B cell (primary cell): ENCODE results near the gene HEPACAM. TPM values are rescaled to one million over a fixed set of nuclear protein-coding genes. Genes with fewer than 3 reads are reported as not detected.

ENCODE experiments used
- ATAC-seq: fragments of 200-7000 bp; cut with Tn5 transposase; one replicate; pipeline ENCODE4 v1.10.0; 2021; ENCODE audit warnings: low read depth, mild to moderate bottlenecking, moderate number of reproducible peaks, moderate library complexity
- CTCF ChIA-PET: fragments of 350-600 bp; sonication (Branson Sonifier 250); formaldehyde crosslinking; loops from one replicate; lab custom pipeline; 2021; ENCODE audit warnings: antibody characterized with exemption, inconsistent platforms; lab: Charles Lee
- POLR2A ChIA-PET: fragments of 350-600 bp; sonication (Branson Sonifier 250); formaldehyde crosslinking; loops from one replicate; lab custom pipeline; 2021; ENCODE audit warnings: antibody characterized with exemption; lab: Charles Lee
- DNase-seq: peaks from one replicate; pipeline ENCODE4 v3.0.0; 2013
- H2AFZ ChIP-seq: 2 replicates; pipeline ENCODE4 v1.6.1; 2012; ENCODE audit warnings: mild to moderate bottlenecking, low read depth, low read length; ENCODE audit not compliant: insufficient read depth, poor library complexity, severe bottlenecking
- H3K27ac ChIP-seq, 2 donors: 1 replicate in 1 of 2; 2 replicates in 1 of 2; pipeline ENCODE4 v1.5.1; 2012 to 2013; ENCODE audit warnings: low read length in 2 of 2, mild to moderate bottlenecking in 2 of 2, moderate library complexity in 1 of 2
- H3K27me3 ChIP-seq, 4 experiments: fragments of 200-600 bp in 1 of 4; sonication (generic) in 1 of 4; replicated peaks in 1 of 4; 1 replicate in 2 of 4; 2 replicates in 2 of 4; pipeline versions ENCODE4 v1.6.1 to v1.7.0; 2013 to 2016; ENCODE audit warnings: low read length in 3 of 4, mild to moderate bottlenecking in 2 of 4, mixed read lengths in 1 of 4, moderate library complexity in 1 of 4; ENCODE audit not compliant: insufficient read depth in 4 of 4, control insufficient read depth in 3 of 4; ENCODE audit errors: control extremely low read depth in 1 of 4
- H3K36me3 ChIP-seq, 2 experiments: replicated peaks in 1 of 2; 1 replicate in 1 of 2; 2 replicates in 1 of 2; pipeline versions ENCODE4 v1.6.1 to v1.7.1; 2013; ENCODE audit warnings: low read length in 1 of 2; ENCODE audit not compliant: insufficient read depth in 2 of 2, control insufficient read depth in 1 of 2; ENCODE audit errors: control extremely low read depth in 1 of 2, extremely low read depth in 1 of 2
- H3K4me1 ChIP-seq, 2 donors: fragments of 200-600 bp in 1 of 2; sonication (generic) in 1 of 2; 1 replicate in 1 of 2; 2 replicates in 1 of 2; pipeline versions ENCODE4 v1.5.1 to v1.6.1; 2013 to 2017; ENCODE audit warnings: low read length in 2 of 2; ENCODE audit not compliant: control insufficient read depth in 2 of 2, insufficient read depth in 2 of 2
- H3K4me2 ChIP-seq: replicated peaks from 2 replicates; pipeline ENCODE3; 2012; ENCODE audit warnings: mild to moderate bottlenecking, low read depth, low read length; ENCODE audit not compliant: poor library complexity, severe bottlenecking
- H3K4me3 ChIP-seq, 5 experiments: fragments of 200-600 bp in 1 of 5; sonication (generic) in 1 of 5; 1 replicate in 3 of 5; 2 replicates in 2 of 5; pipeline versions ENCODE4 v1.5.1 to v1.7.0; 2011 to 2016; ENCODE audit warnings: low read length in 4 of 5, mild to moderate bottlenecking in 4 of 5, low read depth in 2 of 5, control low read depth in 1 of 5, moderate library complexity in 1 of 5; ENCODE audit not compliant: insufficient read depth in 1 of 5; ENCODE audit errors: control extremely low read depth in 1 of 5, extremely low read depth in 1 of 5
- H3K79me2 ChIP-seq: fragments of 200-600 bp; sonication (generic); one replicate; pipeline ENCODE4 v1.6.0; 2016; ENCODE audit warnings: low read length; ENCODE audit not compliant: control insufficient read depth, insufficient read depth
- H3K9ac ChIP-seq: fragments of 200-600 bp; sonication (generic); 2 replicates; pipeline ENCODE4 v1.6.1; 2017; ENCODE audit warnings: mild to moderate bottlenecking, low read length, moderate library complexity
- H3K9me3 ChIP-seq, 3 donors: one replicate each; pipeline versions ENCODE4 v1.6.1 to v1.7.1; 2013; ENCODE audit warnings: low read length in 2 of 3; ENCODE audit not compliant: control insufficient read depth in 2 of 3, insufficient read depth in 1 of 3; ENCODE audit errors: control extremely low read depth in 1 of 3
- H4K20me1 ChIP-seq: 2 replicates; pipeline ENCODE4 v1.6.0; 2012; ENCODE audit warnings: mild to moderate bottlenecking, low read length; ENCODE audit not compliant: insufficient read depth, control insufficient read depth, poor library complexity, severe bottlenecking
- H3K27ac Mint-ChIP-seq: one replicate; pipeline ENCODE4 v1.8.0; 2021; ENCODE audit warnings: mixed read lengths
- H3K27me3 Mint-ChIP-seq: one replicate; pipeline ENCODE4 v1.8.0; 2021; ENCODE audit warnings: mixed read lengths
- H3K4me1 Mint-ChIP-seq: one replicate; pipeline ENCODE4 v1.8.0; 2021; ENCODE audit warnings: mixed read lengths
- H3K4me3 Mint-ChIP-seq: one replicate; pipeline ENCODE4 v1.8.0; 2021; ENCODE audit warnings: mixed read lengths
- H3K9me3 Mint-ChIP-seq: one replicate; pipeline ENCODE4 v1.8.0; 2022; ENCODE audit warnings: mixed read lengths; ENCODE audit not compliant: insufficient read depth
- CTCF ChIP-seq: fragments of 200-600 bp; IDR thresholded peaks from one replicate; pipeline ENCODE4 v1.8.0; 2022; ENCODE audit warnings: antibody characterized with exemption, mild to moderate bottlenecking
- EZH2 ChIP-seq: IDR thresholded peaks from 2 replicates; pipeline ENCODE4 v1.6.1; 2012; ENCODE audit warnings: borderline replicate concordance, low read depth, mild to moderate bottlenecking, moderate library complexity, low read length; ENCODE audit not compliant: insufficient read depth, poor library complexity, severe bottlenecking
- WGBS: methylation state at CpG from one replicate; pipeline ENCODE4 v1.1.5; 2013; ENCODE audit warnings: missing lambda C conversion rate; ENCODE audit not compliant: insufficient coverage; 5-methylcytosine and 5-hydroxymethylcytosine counted together
- intact Hi-C: fragments of 100-400 bp; cut with micrococcal nuclease; formaldehyde crosslinking; loops from one replicate; pipeline ENCODE4 v1.10.0; 2022
- polyA plus RNA-seq: library from polyadenylated mRNA; depleted of rRNA; stranded (reverse); fragments of >200 nt; gene quantifications from 2 replicates; pipeline ENCODE4 v1.2.3, GENCODE V29; 2012
- total RNA-seq, 2 donors: library from RNA; stranded (reverse); fragments of 120-200 nt in 1 of 2; gene quantifications; 1 replicate in 1 of 2; 2 replicates in 1 of 2; pipeline versions ENCODE4 v1.2.3 to v1.2.4, GENCODE V29; 2013 to 2022

Gene HEPACAM
- total and polyA plus RNA-seq, 2 donors (not counting 1 experiment from before 2014, with no cell fraction given) = not detected

DNA sequence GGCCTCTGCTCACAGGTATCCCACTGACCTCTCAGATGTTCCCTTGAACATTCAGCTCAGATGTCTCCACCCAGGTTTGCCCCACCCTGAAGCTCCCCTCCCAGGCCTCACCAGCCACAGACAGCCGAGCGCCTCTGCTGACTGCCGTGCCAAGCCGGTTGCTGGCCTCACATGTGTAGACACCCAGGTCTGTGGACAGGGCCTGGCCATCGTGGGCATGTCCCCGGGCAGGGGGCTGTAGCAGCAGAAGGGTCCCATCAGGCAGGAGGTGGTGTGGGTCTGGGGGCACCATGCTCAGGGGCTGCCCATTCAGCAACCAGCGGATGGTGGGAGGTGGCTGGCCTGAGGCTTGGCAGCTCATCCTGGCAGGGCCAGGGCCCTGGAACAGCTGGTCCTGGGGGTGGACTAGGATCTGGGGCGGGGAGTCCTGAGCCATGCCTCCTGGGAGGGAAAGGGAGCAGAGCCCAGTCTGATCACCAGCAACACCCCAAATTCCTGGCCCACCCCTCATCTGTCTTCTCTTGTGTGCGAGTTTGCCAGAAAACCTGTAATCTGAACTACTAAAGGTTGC, 38.9 kb downstream of the HEPACAM start:
- H3K4me1 Mint-ChIP-seq = no peaks in the 10 kb centered on the region
- H3K4me3 Mint-ChIP-seq = no peak overlapping the region
- H3K27ac ChIP-seq = no peak overlapping the region
- H3K9me3 ChIP-seq = no peaks in the 10 kb centered on the region
- 67% methylated on average over 5 of the region's 9 CpGs for WGBS
- H3K4me1 ChIP-seq = no peaks in the 10 kb centered on the region
- DNase-seq = no peak
- H3K79me2 ChIP-seq = no peaks in the 10 kb centered on the region
- no peaks in the 10 kb centered on the region for H3K9me3 Mint-ChIP-seq
- no peak for ATAC-seq
- no peak overlapping the region for H3K27ac Mint-ChIP-seq
- H3K27me3 Mint-ChIP-seq = peaks cover 57% of the 10 kb centered on the region
- CTCF ChIA-PET = no interaction called here
- POLR2A ChIA-PET = no interaction called here
- no peak overlapping the region for H3K4me3 ChIP-seq
- peaks cover 0 to 6% (median 1%) of the 10 kb centered on the region in 4 experiments for H3K27me3 ChIP-seq
- no peak overlapping the region for H3K4me2 ChIP-seq
- TF ChIP-seq EZH2 (no peak), CTCF (no peak)
- no peaks in the 10 kb centered on the region for H3K36me3 ChIP-seq
- intact Hi-C loops = no loop called here
- H3K9ac ChIP-seq = no peak overlapping the region
- H4K20me1 ChIP-seq = no peaks in the 10 kb centered on the region
- no peak overlapping the region for H2AFZ ChIP-seq

- Histone ChIP-seq H3K4me3 (no peak overlapping the region), H3K9ac (no peak overlapping the region), H4K20me1 (no peaks in the 10 kb centered on the region), H3K79me2 (no peaks in the 10 kb centered on the region), H3K9me3 (no peaks in the 10 kb centered on the region), H3K36me3 (no peaks in the 10 kb centered on the region), H3K4me1 (no peaks in the 10 kb centered on the region), H3K27me3 (peaks cover 0 to 6% (median 1%) of the 10 kb centered on the region in 4 experiments), H3K4me2 (no peak overlapping the region), H2AFZ (no peak overlapping the region), H3K27ac (no peak overlapping the region)
- Mint-ChIP-seq H3K4me3 (no peak overlapping the region), H3K27ac (no peak overlapping the region), H3K27me3 (peaks cover 50% of the 10 kb centered on the region), H3K4me1 (no peaks in the 10 kb centered on the region), H3K9me3 (no peaks in the 10 kb centered on the region)
- DNase-seq (no peak), ATAC-seq (no peak)
- intact Hi-C loops = no loop called here
- POLR2A ChIA-PET = no interaction called here
- 86% methylated on average over 10 of the region's 16 CpGs for WGBS
- TF ChIP-seq EZH2 (no peak), CTCF (no peak)
- CTCF ChIA-PET = no interaction called here
These were observed 39.6 kb downstream of the HEPACAM start for GRCh38 chr11:124896071-124896750.
